Fibroblast of pulmonary artery (primary cell): ENCODE measurements around the gene RALGAPA2.

Experiments
- DNase-seq: peaks from one replicate; pipeline ENCODE4 v3.0.0-alpha.2; 2010; ENCODE audit warnings: low read depth
- H3K4me3 ChIP-seq: replicated peaks from 2 replicates; pipeline ENCODE4 v1.5.1; 2011; ENCODE audit warnings: low read depth, mild to moderate bottlenecking, control low read depth, low read length, moderate library complexity
- CTCF ChIP-seq: IDR thresholded peaks from 2 replicates; pipeline ENCODE4 v1.5.1; 2011; ENCODE audit warnings: mild to moderate bottlenecking, control low read depth, low read length, inconsistent platforms; ENCODE audit errors: missing control alignments

RALGAPA2 gene

GRCh38 chr20:20489054-20489453, 223.4 kb downstream of the RALGAPA2 start:
- DNase-seq = no peak
- no peak for TF ChIP-seq CTCF
- H3K4me3 ChIP-seq = no peak overlapping the region

- no peak for TF ChIP-seq CTCF
- no peak overlapping the region for H3K4me3 ChIP-seq
- no peak for DNase-seq
These were observed 224.1 kb downstream of the RALGAPA2 start for GRCh38 chr20:20488388-20488787.

GRCh38 chr20:20487811-20488210, 224.6 kb downstream of the RALGAPA2 start:
- TF ChIP-seq CTCF = no peak
- H3K4me3 ChIP-seq = no peak overlapping the region
- no peak for DNase-seq

- no peak overlapping the region for H3K4me3 ChIP-seq
- no peak for TF ChIP-seq CTCF
- DNase-seq = no peak
These were observed 229.1 kb downstream of the RALGAPA2 start for GRCh38 chr20:20483328-20483727.

- H3K4me3 ChIP-seq = no peak overlapping the region
- TF ChIP-seq CTCF = no peak
- no peak for DNase-seq
These were observed 230.0 kb downstream of the RALGAPA2 start for GRCh38 chr20:20482453-20482852.

- peak; percentile 76 for DNase-seq
- H3K4me3 ChIP-seq = no peak overlapping the region
- TF ChIP-seq CTCF = no peak
These were observed 231.8 kb downstream of the RALGAPA2 start for GRCh38 chr20:20480689-20481088.

- TF ChIP-seq CTCF = no peak
- no peak for DNase-seq
- no peak overlapping the region for H3K4me3 ChIP-seq
These were observed 232.3 kb downstream of the RALGAPA2 start for GRCh38 chr20:20480126-20480525.
